HG02981 (cell line): ENCODE measurements around the gene TRABD2A.

Source experiments
- ATAC-seq: cut with Tn5 transposase; IDR thresholded peaks from one replicate; pipeline ENCODE4 v1.9.1; 2021; ENCODE audit warnings: mild to moderate bottlenecking, moderate library complexity; ENCODE audit not compliant: unreplicated experiment

Gene TRABD2A

GRCh38 chr2:84856787-84857186 lies 24.1 kb downstream of the TRABD2A start:
- ATAC-seq = peak; percentile 65

DNA sequence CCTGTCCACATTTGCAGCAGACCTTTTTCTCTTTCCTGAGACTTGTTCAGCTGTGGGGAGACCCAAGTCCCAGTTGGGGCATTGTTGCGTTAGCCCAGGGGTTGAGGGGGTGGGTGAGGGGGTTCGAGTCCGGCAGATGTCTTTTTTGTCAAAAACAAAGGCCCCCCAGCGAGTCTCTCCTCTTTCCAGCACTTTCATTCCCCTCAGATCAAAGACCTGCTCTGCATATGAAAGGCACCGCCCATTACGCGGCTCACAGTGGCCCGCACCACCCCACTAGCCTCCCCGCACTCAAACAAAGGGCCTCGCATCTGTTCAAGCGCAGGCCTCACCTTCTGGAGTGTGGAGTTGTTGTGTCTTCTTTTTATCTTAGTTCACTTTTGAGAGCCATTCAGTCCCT lies 25.2 kb downstream of the TRABD2A start:
- ATAC-seq = no peak

- no peak for ATAC-seq
These were observed 26.0 kb downstream of the TRABD2A start for GRCh38 chr2:84854850-84855249.

- no peak for ATAC-seq
These were observed 29.0 kb downstream of the TRABD2A start for GRCh38 chr2:84851876-84852275.

DNA sequence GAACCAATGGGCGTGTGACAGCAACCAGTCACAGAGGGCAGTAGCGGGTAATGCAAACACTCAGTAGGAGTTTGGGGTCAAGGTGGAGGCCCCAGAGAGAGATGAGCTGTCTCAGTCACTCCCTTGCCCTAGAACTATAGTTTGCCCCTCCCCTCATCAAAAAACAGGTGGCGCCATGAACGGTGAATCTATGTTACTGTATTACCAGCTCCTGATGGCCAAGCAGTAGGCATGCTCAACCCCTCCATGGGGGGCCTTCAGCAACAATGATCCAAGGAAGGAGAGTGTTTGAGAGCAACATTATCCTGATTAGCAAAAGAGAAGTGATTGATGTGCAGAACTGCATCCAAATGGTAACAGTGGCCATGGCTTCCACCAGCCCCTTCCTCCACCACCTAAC lies 30.4 kb downstream of the TRABD2A start:
- no peak for ATAC-seq

DNA sequence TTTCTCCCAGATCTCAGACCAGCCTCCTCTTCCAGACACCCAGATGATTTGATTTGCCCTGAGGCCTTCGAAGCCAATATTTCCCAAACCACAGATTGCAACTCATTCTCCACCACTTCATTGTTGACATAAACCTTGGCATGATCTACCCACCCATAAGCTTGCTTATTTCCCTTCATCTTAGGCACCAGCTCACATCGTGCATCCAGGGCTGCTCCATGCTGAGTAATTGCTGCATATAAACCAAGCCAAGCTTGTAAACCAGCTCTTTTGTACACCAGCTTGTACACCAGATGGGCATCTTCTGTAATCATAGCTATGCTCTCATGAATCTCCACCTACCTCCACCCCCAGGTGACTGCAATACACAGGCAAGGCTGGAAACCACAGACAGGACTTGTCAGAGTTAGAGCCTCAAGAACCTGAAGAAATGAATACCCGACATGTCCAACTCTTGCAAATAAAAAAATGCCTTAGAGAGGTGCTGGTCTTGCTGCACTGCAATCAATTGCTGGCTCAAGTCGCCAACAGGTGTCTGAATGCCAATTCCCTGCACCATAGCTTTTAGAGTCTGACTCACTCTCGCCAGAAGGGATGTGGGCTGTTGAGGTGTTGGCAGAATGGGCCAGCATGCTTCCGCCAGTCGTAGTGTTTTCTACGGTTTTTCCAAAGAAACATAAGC lies 31.5 kb downstream of the TRABD2A start:
- no peak for ATAC-seq

GRCh38 chr2:84847326-84848050 lies 33.4 kb downstream of the TRABD2A start:
- no peak for ATAC-seq

DNA sequence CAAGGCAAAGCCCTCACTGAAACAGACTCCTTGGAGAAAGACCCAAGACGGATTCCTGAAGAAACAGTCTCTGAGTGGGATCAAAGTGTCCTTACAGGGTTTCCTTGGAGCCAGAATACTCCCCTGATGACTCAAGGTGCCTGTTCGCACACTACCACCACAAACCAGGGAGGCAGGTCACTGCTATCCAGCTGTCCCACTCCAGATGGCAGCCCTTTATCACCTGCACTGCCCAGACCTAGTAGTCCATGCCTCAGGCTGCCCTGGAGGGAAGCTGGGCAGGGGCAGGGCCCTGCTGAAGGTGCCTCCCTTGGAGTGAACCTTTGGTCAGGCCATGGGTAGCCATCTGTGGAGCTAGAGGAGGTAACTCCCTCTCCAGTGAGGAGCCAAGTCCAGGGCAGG lies 34.1 kb downstream of the TRABD2A start:
- no peak for ATAC-seq

DNA sequence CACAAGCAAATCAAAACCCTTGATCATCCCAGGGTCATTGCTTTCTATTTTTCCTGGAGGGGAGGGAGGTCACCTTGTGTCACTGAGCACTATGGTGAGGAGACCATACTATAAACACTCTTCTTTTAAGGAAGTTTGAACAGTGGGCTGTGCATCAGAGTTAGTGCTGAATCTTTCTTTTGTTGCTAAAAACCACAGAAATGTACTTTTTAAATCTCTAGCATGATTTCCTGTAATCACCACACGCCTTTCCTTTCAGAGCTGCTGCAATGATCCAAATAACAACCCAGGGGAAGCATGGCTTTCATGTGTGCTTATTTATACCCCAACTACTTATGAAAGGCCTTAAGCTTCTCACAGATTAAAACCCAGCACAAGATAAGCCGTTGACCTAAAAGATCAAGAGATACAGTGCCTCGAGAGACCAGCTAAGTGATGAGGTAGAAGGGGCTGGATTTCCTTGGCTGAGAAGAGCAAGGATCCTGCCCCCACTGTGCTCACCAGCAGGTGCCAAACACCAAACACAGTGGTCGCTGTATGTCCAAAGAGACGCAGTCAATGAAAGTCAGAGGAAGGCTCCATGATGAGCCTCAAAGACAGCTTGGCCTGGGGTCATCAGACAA lies 34.7 kb downstream of the TRABD2A start:
- ATAC-seq = no peak

DNA sequence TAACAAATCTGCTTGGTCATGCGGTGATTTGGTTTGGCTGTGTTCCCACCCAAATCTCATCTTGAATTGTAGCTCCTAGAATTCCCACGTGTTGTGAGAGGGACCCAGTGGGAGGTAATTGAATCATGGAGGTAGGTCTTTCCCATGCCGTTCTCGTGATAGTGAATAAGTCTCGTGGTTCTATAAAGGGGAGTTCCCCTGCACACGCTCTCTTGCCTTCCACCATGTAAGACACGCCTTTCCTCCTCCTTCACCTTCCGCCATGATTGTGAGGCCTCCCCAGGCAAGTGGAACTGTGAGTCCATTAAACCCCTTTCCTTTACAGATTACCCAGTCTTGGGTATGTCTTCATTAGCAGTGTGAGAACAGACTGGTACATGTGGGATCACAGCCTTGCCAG lies 36.7 kb downstream of the TRABD2A start:
- no peak for ATAC-seq

- no peak for ATAC-seq
These were observed 39.3 kb downstream of the TRABD2A start for GRCh38 chr2:84841577-84841976.

DNA sequence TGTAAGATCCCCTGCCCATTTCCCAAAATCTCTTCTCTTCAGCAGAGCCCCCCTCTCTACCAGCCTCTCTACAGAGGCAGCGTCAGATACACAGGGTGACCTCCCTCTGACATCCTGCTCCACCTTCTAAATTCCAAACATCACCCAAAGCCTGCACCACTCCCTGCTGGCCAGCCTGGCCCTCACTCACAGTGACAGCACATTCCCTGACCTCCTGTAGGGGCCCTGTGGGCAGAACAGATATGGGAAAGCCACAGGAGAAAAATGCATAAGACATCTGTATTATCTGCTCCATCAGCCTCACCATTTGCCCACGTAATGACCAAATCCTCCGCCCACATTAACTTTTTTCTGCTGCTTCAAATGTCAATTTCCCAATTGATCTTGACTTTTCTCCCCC lies 40.6 kb downstream of the TRABD2A start:
- ATAC-seq = no peak

GRCh38 chr2:84839851-84840250 lies 41.0 kb downstream of the TRABD2A start:
- ATAC-seq = no peak

- ATAC-seq = no peak
These were observed 42.3 kb downstream of the TRABD2A start for GRCh38 chr2:84838434-84839145.

DNA sequence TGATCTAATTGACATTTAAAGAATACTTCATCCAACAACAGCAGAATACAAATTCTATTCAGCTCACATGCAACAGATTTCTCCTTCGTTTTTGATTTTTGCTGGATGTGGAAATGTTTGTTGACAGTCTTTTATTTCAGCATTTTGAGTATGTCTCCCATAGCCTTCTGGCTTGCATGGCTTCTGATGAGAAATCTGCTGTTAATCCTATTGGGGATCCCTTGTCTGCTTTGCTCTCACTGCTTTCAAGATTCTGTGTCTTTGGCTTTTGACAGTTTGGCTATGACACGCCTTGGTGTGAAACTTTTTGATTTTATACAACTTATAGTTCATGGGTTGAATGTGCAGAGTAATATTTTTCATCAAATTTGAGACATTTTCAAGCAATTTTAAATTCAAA lies 44.7 kb downstream of the TRABD2A start:
- no peak for ATAC-seq

DNA sequence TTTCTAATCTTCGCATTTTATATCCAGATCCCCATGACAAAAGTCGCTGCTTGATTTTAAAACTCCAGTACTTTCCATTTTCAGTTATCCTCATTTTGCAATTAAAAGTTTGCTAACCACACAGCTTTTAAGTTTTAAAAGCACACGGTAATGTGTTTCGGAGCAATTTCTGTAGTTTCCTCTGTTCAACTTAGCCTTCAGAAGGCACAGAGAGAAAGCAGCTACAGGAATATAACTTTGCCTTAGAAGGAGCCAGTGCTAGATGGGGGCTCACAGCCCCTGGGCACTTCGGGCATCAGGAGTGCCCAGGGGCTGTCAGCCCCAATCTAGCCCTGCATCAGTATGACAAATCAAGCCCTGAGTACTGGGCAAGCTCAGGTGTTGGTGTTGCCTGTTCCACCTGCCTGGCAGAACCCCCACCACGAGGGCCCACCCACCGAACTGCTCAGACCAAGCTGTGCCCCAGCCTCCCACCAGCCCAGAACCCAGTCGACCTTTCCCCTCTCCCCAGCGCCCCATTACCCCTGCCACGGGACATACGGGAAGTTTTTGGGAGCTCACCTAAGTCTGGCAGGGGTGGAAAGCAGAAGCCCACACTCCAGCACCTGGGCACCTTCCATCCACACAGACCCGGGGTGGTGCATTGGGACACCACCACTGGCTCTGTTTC lies 47.3 kb downstream of the TRABD2A start:
- no peak for ATAC-seq

DNA sequence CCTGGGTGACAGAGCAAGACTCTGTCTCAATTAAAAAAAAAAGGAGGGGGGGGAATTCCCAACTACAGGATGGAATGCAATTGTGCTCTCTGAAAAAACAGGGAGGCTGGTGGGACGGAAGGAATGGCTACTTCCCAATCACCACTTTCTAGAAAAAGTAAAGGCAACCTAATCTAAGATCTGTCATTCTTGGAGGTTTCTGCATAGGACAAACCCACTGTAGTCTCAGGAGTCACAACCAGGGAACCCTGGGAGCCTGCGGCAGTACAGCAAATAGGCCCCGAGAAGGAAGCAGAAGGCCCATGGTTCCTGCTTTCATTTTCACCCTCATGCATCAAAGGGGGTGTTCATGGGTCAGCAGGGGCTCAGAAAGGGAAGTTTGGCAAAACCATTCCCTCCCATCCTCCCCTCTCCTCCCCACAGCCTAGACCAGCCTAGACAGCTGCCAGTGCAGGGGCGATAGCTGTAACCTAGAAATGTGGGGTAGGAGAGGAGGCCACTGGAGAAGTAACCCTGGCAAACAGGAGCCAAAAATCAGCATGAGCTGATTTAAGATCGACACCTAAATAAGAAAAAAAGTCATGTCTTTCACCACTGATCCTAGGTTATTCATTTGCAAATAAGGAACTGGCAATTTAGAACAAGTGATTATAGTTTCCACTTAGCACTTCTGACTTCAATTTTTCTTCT lies 48.0 kb downstream of the TRABD2A start:
- ATAC-seq = peak; percentile 73

DNA sequence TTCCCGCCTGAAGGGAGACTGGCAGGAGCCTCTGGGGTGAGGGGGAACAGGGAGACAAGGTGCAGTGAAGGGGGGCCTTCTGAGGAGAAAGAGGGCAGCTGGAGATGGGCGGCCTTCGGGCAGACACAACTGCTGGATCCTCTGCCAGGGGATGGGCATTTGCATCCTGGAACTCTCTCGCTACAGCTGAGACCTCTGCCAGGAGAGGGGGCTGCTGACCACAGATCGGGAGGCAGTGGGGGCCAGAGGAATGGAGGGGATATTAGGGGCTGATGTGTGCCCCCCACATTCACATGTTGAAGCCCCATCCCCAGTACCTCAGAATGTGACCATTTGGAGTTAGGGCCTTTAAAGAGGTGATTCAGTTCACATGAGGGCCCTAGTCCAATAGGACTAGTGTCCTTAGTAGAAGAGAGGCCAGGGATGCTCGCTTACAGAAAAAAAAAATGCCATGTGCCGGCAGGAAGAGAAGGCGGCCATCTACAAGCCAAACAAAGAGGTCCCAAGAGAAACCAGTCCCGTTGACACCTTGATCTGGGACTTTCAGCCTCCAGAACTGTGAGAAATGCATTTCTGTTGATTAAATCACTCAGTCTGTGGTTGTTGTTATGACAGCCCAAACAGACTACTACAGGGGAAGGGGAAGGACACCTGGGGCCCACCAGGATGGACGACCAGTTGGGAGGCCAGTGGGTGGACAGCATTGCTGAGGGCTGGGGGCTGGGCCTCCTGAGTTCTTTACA lies 50.0 kb downstream of the TRABD2A start:
- no peak for ATAC-seq

- ATAC-seq = no peak
These were observed 50.8 kb downstream of the TRABD2A start for GRCh38 chr2:84830095-84830494.

DNA sequence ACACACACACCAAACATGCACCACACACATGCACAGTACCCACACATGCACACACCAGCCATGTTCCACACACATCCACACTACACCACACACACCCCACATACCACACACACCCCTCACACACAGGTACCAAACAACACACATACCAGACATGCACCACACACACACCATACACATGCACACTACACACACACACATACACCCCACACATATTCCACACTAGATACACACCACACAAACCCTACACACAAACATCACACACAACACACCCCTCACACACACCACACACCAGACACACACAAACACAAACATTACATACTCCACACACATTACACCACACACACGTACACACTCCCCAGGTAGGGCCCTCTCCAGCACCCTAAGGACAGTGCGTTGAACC lies 51.2 kb downstream of the TRABD2A start:
- ATAC-seq = no peak
